Renal cortical epithelial cell (primary cell): ENCODE measurements around the gene PNPLA8. TPM values are rescaled to one million over a fixed set of nuclear protein-coding genes. Genes with fewer than 3 reads are reported as not detected.

ENCODE experiments used
- DNase-seq: peaks from one replicate; pipeline ENCODE4 v3.0.0-alpha.2; 2011; ENCODE audit warnings: low read depth
- total RNA-seq: library from RNA; depleted of rRNA; stranded (reverse); fragments of >200 nt; gene quantifications from 2 replicates; pipeline ENCODE4 v1.2.3, GENCODE V29; 2014

The PNPLA8 gene
- total RNA-seq, 1 donor from 2014 or later: 60.2 TPM

GRCh38 chr7:108441392-108441955, 84.5 kb downstream of the PNPLA8 start:
- no peak for DNase-seq

- DNase-seq: no peak
These were observed 85.3 kb downstream of the PNPLA8 start for GRCh38 chr7:108440613-108441012.

- no peak for DNase-seq
These were observed 89.0 kb downstream of the PNPLA8 start for GRCh38 chr7:108436906-108437305.

GRCh38 chr7:108434010-108434409, 91.9 kb downstream of the PNPLA8 start:
- no peak for DNase-seq

- DNase-seq: no peak
These were observed 94.8 kb downstream of the PNPLA8 start for GRCh38 chr7:108431099-108431498.

- DNase-seq: peak; percentile 37
These were observed 95.3 kb downstream of the PNPLA8 start for GRCh38 chr7:108430664-108431063.

- no peak for DNase-seq
These were observed 98.2 kb downstream of the PNPLA8 start for GRCh38 chr7:108427766-108428165.

GRCh38 chr7:108425714-108426275, 100.1 kb downstream of the PNPLA8 start:
- DNase-seq: no peak

- no peak for DNase-seq
These were observed 101.9 kb downstream of the PNPLA8 start for GRCh38 chr7:108424013-108424412.

GRCh38 chr7:108423089-108423989, 102.6 kb downstream of the PNPLA8 start:
- no peak for DNase-seq

- no peak for DNase-seq
These were observed 104.1 kb downstream of the PNPLA8 start for GRCh38 chr7:108421720-108422331.

Other genes with a start within 250 kb of the PNPLA8 start
- 116 and 254 TPM in 2 replicates for gene NRCAM, start 69.7 kb downstream of the PNPLA8 start, total RNA-seq
- gene THAP5, start 43.6 kb upstream of the PNPLA8 start, total RNA-seq: 20.3 and 21.7 TPM in 2 replicates
- gene DNAJB9, start 43.7 kb upstream of the PNPLA8 start, total RNA-seq: 28.1 and 42.5 TPM in 2 replicates